PC-3 (cell line): Measurements from ENCODE around the gene ADD1. TPM values are rescaled to one million over a fixed set of nuclear protein-coding genes. Genes with fewer than 3 reads are reported as not detected.

Experiments used
- ATAC-seq: fragments of 200-7000 bp; cut with Tn5 transposase; 2 replicates; pipeline ENCODE4 v1.9.1; 2020; ENCODE audit warnings: mild to moderate bottlenecking, moderate library complexity
- BruUV-seq: library from RNA; stranded (reverse); fragments of 400-500 nt; replicated peaks from 2 replicates; lab custom pipeline; 2021; lab: Mats Ljungman, UMichigan
- CTCF ChIA-PET: fragments of 300-600 bp; sonication (Branson Sonifier 250); formaldehyde crosslinking; loops from one replicate; lab custom pipeline; 2022; ENCODE audit warnings: antibody characterized with exemption; lab: Charles Lee
- POLR2A ChIA-PET: fragments of 300-600 bp; sonication (Branson Sonifier 250); formaldehyde crosslinking; loops from one replicate; lab custom pipeline; 2022; ENCODE audit warnings: antibody characterized with exemption; ENCODE audit not compliant: unreplicated experiment; lab: Charles Lee
- DNase-seq: peaks from one replicate; pipeline ENCODE4 v3.0.0-alpha.2; 2015
- H2AFZ ChIP-seq: fragments of 300-600 bp; sonication (generic); 2 replicates; pipeline ENCODE4 v1.6.0; 2016; ENCODE audit warnings: antibody characterized with exemption, low read length
- H3F3A ChIP-seq: fragments of 300-600 bp; sonication (generic); one replicate; pipeline ENCODE4 v1.6.0; 2017; ENCODE audit warnings: antibody characterized with exemption, low read length, control low read depth, mild to moderate bottlenecking; ENCODE audit not compliant: unreplicated experiment
- H3K27ac ChIP-seq: fragments of 300-600 bp; sonication (generic); 2 replicates; pipeline ENCODE4 v1.5.1; 2016; ENCODE audit warnings: mild to moderate bottlenecking, low read length
- H3K27me3 ChIP-seq: fragments of 300-600 bp; sonication (generic); 2 replicates; pipeline ENCODE4 v1.6.1; 2016; ENCODE audit warnings: low read length, mixed read lengths
- H3K36me3 ChIP-seq: fragments of 300-600 bp; sonication (generic); 2 replicates; pipeline ENCODE4 v1.6.1; 2016; ENCODE audit warnings: low read depth, mixed run types, low read length, mixed read lengths
- H3K4me1 ChIP-seq: fragments of 300-600 bp; sonication (generic); 2 replicates; pipeline ENCODE4 v1.5.1; 2016; ENCODE audit warnings: low read length; ENCODE audit not compliant: insufficient read depth
- H3K4me2 ChIP-seq: fragments of 300-600 bp; sonication (generic); 2 replicates; pipeline ENCODE4 v1.6.0; 2016; ENCODE audit warnings: low read length
- H3K4me3 ChIP-seq: fragments of 300-600 bp; sonication (generic); 2 replicates; pipeline ENCODE4 v1.5.1; 2016; ENCODE audit warnings: mild to moderate bottlenecking, low read length, mixed read lengths
- H3K79me2 ChIP-seq: fragments of 300-600 bp; sonication (generic); 2 replicates; pipeline ENCODE4 v1.6.1; 2017; ENCODE audit warnings: low read length, mixed read lengths
- H3K9ac ChIP-seq: fragments of 300-600 bp; sonication (generic); 2 replicates; pipeline ENCODE4 v1.6.0; 2016; ENCODE audit warnings: mild to moderate bottlenecking, low read length
- H3K9me2 ChIP-seq: fragments of 300-600 bp; sonication (generic); replicated peaks from 2 replicates; pipeline ENCODE4 v1.6.1; 2016; ENCODE audit warnings: mixed run types, low read length, mixed read lengths
- H3K9me3 ChIP-seq: fragments of 300-600 bp; sonication (generic); 2 replicates; pipeline ENCODE4 v1.6.1; 2016; ENCODE audit warnings: low read length, mixed read lengths
- H4K20me1 ChIP-seq: fragments of 300-600 bp; sonication (generic); 2 replicates; pipeline ENCODE4 v1.6.1; 2016; ENCODE audit warnings: low read length, mixed read lengths
- EZH2 ChIP-seq: fragments of 300-600 bp; sonication (generic); IDR thresholded peaks from one replicate; pipeline ENCODE4 v1.6.1; 2017; ENCODE audit warnings: antibody characterized with exemption, mild to moderate bottlenecking, low read length; ENCODE audit not compliant: unreplicated experiment
- EZH2phosphoT487 ChIP-seq: fragments of 300-600 bp; sonication (generic); IDR thresholded peaks from 2 replicates; pipeline ENCODE4 v1.6.1; 2018; ENCODE audit warnings: mild to moderate bottlenecking, antibody characterized with exemption, low read length, borderline replicate concordance
- intact Hi-C: fragments of 100-400 bp; cut with micrococcal nuclease; formaldehyde crosslinking; loops from 2 replicates; pipeline ENCODE4 v1.9.0; 2023
- total RNA-seq: library from RNA; depleted of rRNA; stranded (reverse); fragments of >200 nt; gene quantifications from 2 replicates; pipeline ENCODE4 v1.2.3, GENCODE V29; 2014
- TF ChIP-seq, protein P1 (sequence below): fragments of 300-600 bp; sonication (generic); conservative IDR thresholded peaks from 2 replicates; pipeline ENCODE4 v1.5.1; 2017; ENCODE audit warnings: antibody characterized with exemption, low read depth, mild to moderate bottlenecking, low read length

Gene ADD1
- total RNA-seq, 1 experiment from 2014 or later, result 118 TPM

DNA sequence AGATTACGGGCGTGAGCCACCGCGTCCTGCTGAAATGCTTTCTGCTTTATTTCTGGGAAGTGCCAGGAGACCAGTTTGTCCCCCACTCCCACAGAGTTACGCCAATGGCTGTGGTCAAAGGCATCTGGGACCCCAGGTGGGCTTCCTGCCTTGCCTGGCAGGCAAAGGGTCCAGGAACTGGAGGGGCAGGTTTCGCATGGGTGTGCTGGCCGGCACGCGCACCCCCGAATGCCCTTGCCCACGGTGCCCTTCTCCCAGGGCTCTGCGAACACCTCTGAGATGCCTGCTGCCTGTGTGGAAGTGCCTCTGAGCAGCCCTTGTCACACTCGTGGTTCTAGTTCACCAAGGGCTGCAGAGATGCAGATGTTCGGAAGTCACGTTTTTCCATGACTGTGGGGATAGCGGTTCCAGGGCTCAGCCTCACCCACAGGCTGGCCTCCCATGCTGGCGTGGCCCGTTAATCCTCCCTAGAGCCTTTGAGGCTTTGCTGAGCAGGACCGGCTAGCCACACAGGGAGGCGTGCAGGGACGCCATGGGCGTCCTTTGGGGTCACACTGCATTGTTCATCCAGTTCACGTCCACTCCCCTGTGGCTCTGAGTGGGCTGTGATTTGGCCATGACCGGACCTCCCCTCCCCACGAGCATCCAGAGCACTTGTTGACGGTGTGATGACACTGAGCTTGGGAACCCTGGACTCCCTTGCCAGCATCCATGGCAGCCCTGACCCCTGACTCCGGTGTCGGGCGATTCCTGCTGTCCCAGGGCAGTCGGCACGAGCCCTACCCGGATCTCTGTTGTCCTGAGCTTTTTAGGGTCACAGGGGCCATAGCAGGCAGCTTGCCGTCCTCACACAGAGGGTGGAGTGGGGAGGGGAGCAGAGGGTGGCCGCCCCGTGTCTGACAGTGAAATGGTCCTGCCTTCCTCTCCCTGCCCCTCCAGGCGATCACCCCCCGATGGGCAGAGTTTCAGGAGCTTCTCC, 12.7 kb upstream of the ADD1 start:
- no peak for ATAC-seq
- H3K9me3 ChIP-seq, result no peaks in the 10 kb centered on the region
- ChIA-PET CTCF (no interaction called here), POLR2A (no interaction called here)
- no peaks in the 10 kb centered on the region for H3K4me1 ChIP-seq
- no peak for TF ChIP-seq EZH2
- no peak overlapping the region for H2AFZ ChIP-seq
- no peak overlapping the region for H3K27ac ChIP-seq
- H3K9ac ChIP-seq, result no peak overlapping the region
- no peaks in the 10 kb centered on the region for H3K79me2 ChIP-seq
- intact Hi-C loops, result no loop called here
- no peaks in the 10 kb centered on the region for H3F3A ChIP-seq
- no peaks in the 10 kb centered on the region for H3K36me3 ChIP-seq
- H3K27me3 ChIP-seq, result no peaks in the 10 kb centered on the region
- no peaks in the 10 kb centered on the region for H3K9me2 ChIP-seq
- no peak overlapping the region for H3K4me2 ChIP-seq
- H3K4me3 ChIP-seq, result no peak overlapping the region
- H4K20me1 ChIP-seq, result no peaks in the 10 kb centered on the region
- no TSS peak for BruUV-seq
- DNase-seq, result no peak

DNA sequence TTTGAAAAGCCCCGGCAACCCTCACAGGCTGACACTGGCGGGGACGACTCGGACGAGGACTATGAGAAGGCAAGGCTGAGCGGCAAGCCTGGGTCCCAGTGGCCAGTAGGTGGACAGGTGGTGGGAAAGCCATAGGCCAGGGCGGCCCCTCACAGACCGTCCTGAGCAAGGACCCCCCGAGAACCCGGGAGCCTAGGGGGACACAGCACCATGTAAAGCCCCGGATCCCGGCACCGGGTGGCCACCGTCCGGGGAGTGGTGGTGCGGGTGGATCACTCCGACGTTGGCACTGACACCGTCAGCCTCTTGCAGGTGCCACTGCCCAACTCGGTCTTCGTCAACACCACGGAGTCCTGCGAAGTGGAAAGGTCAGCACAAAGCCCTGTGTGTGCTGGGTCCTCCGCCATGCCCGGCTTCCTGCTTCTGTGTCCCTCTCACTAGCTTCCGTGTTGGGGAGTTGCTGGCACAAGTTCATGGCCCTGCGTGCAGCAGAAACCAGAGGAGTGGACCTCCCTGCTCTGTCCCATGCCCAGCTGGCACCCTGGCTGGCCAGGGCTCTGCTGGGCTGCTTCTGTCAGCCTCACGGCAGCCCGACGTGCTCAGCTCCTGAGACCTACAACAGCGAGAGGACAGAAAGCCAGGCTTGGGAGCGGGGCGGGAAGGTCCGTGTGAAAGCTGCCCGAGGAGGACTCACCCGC, 11.9 kb upstream of the ADD1 start:
- no peak overlapping the region for H3K9ac ChIP-seq
- no peak overlapping the region for H3K27ac ChIP-seq
- H3K36me3 ChIP-seq, result no peaks in the 10 kb centered on the region
- ChIA-PET CTCF (no interaction called here), POLR2A (no interaction called here)
- TF ChIP-seq EZH2phosphoT487 (no peak), EZH2 (no peak)
- TF ChIP-seq, protein P1, sequence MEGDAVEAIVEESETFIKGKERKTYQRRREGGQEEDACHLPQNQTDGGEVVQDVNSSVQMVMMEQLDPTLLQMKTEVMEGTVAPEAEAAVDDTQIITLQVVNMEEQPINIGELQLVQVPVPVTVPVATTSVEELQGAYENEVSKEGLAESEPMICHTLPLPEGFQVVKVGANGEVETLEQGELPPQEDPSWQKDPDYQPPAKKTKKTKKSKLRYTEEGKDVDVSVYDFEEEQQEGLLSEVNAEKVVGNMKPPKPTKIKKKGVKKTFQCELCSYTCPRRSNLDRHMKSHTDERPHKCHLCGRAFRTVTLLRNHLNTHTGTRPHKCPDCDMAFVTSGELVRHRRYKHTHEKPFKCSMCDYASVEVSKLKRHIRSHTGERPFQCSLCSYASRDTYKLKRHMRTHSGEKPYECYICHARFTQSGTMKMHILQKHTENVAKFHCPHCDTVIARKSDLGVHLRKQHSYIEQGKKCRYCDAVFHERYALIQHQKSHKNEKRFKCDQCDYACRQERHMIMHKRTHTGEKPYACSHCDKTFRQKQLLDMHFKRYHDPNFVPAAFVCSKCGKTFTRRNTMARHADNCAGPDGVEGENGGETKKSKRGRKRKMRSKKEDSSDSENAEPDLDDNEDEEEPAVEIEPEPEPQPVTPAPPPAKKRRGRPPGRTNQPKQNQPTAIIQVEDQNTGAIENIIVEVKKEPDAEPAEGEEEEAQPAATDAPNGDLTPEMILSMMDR, result no peak
- H3K4me2 ChIP-seq, result no peak overlapping the region
- H4K20me1 ChIP-seq, result no peaks in the 10 kb centered on the region
- H3K9me2 ChIP-seq, result no peaks in the 10 kb centered on the region
- no peaks in the 10 kb centered on the region for H3K27me3 ChIP-seq
- no peaks in the 10 kb centered on the region for H3K4me1 ChIP-seq
- no peaks in the 10 kb centered on the region for H3K79me2 ChIP-seq
- no peaks in the 10 kb centered on the region for H3F3A ChIP-seq
- DNase-seq (no peak), ATAC-seq (no peak)
- H2AFZ ChIP-seq, result no peak overlapping the region
- BruUV-seq, result no TSS peak
- H3K4me3 ChIP-seq, result no peak overlapping the region
- intact Hi-C loops, result no loop called here
- H3K9me3 ChIP-seq, result no peaks in the 10 kb centered on the region

DNA sequence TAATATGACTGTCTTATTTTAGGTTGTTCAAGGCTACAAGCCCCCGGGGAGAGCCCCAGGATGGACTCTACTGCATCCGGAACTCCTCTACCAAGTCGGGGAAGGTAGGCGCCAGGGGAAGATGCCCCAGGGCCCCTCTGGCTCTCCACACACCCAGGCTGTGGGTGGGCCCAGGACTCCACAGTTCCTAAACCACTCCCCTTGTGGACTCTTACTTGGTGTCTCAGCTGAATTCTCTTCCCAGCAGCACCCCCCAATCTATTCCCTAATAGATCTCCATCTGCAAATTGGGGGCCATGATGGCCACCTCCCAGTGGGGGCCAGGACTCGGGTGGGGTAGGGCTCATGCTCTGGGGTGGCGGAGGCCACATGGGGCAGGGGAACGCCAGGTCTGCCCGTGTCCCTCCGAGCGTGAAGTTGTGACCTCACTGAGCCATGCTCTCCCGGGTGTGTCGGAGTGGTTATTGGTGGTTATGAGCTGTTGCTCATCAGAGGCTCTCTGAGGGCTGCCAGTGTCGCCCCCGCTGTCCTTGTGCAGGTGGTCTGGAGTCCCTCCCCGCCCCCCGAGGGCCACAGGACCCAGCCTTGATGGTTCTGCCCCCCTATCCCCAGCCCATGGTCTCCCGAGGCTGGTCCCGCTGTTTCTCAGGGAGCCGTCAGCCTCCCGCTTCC, 11.2 kb upstream of the ADD1 start:
- ChIA-PET POLR2A (no interaction called here), CTCF (no interaction called here)
- no peaks in the 10 kb centered on the region for H4K20me1 ChIP-seq
- H3K9me2 ChIP-seq, result no peaks in the 10 kb centered on the region
- ATAC-seq, result no peak
- no peak overlapping the region for H2AFZ ChIP-seq
- no peak for TF ChIP-seq EZH2phosphoT487
- no peak for TF ChIP-seq EZH2
- TF ChIP-seq, protein P1, result no peak
- DNase-seq, result no peak
- BruUV-seq, result no TSS peak
- no peak overlapping the region for H3K4me3 ChIP-seq
- no peaks in the 10 kb centered on the region for H3K9me3 ChIP-seq
- no peaks in the 10 kb centered on the region for H3K36me3 ChIP-seq
- H3K27ac ChIP-seq, result no peak overlapping the region
- no peaks in the 10 kb centered on the region for H3K79me2 ChIP-seq
- H3K4me1 ChIP-seq, result no peaks in the 10 kb centered on the region
- intact Hi-C loops, result no loop called here
- no peak overlapping the region for H3K9ac ChIP-seq
- H3F3A ChIP-seq, result no peaks in the 10 kb centered on the region
- no peak overlapping the region for H3K4me2 ChIP-seq
- H3K27me3 ChIP-seq, result no peaks in the 10 kb centered on the region
